Astrocyte (in vitro differentiated cells and primary cell): ENCODE data around the gene VAV2. TPM values are rescaled to one million over a fixed set of nuclear protein-coding genes. Genes with fewer than 3 reads are reported as not detected.

ENCODE experiments used
- DNase-seq: peaks from one replicate; pipeline ENCODE4 v3.0.0-alpha.2; 2010; ENCODE audit warnings: low read depth
- FAIRE-seq: peaks from 2 replicates; lab custom pipeline; 2011; peaks lifted over from hg19 to GRCh38; lab: Jason Lieb, UNC
- H2AFZ ChIP-seq: 2 replicates; pipeline ENCODE4 v1.6.0; 2012; ENCODE audit warnings: low read depth, low read length, inconsistent platforms
- H3K27ac ChIP-seq: 2 replicates; pipeline ENCODE4 v1.5.1; 2011; ENCODE audit warnings: low read depth, low read length, inconsistent platforms
- H3K27me3 ChIP-seq: 2 replicates; pipeline ENCODE4 v1.6.0; 2011; ENCODE audit warnings: low read length, inconsistent platforms; ENCODE audit not compliant: insufficient read depth
- H3K36me3 ChIP-seq: 2 replicates; pipeline ENCODE4 v1.5.1; 2011; ENCODE audit warnings: low read length, inconsistent platforms; ENCODE audit not compliant: insufficient read depth
- H3K4me1 ChIP-seq: 2 replicates; pipeline ENCODE4 v1.5.1; 2011; ENCODE audit warnings: low read length, inconsistent platforms; ENCODE audit not compliant: insufficient read depth
- H3K4me2 ChIP-seq: 2 replicates; pipeline ENCODE4 v1.6.0; 2012; ENCODE audit warnings: low read length, inconsistent platforms
- H3K4me3 ChIP-seq: 2 replicates; pipeline ENCODE4 v1.5.1; 2011; ENCODE audit warnings: low read depth, mild to moderate bottlenecking, low read length, inconsistent platforms; ENCODE audit not compliant: insufficient read depth
- H3K79me2 ChIP-seq: 2 replicates; pipeline ENCODE4 v1.6.0; 2012; ENCODE audit warnings: mild to moderate bottlenecking, low read length, inconsistent platforms; ENCODE audit not compliant: insufficient read depth
- H3K9ac ChIP-seq: 2 replicates; pipeline ENCODE4 v1.6.0; 2012; ENCODE audit warnings: mild to moderate bottlenecking, low read length, inconsistent platforms
- H3K9me3 ChIP-seq: 2 replicates; pipeline ENCODE4 v1.5.1; 2012; ENCODE audit warnings: low read depth, mild to moderate bottlenecking, low read length, inconsistent platforms; ENCODE audit not compliant: insufficient read depth
- H4K20me1 ChIP-seq: 2 replicates; pipeline ENCODE4 v1.6.0; 2012; ENCODE audit warnings: low read length, inconsistent platforms; ENCODE audit not compliant: insufficient read depth
- H3K27ac Mint-ChIP-seq: one replicate; pipeline ENCODE4 v1.8.0; 2021; ENCODE audit warnings: mild to moderate bottlenecking, mixed read lengths; ENCODE audit not compliant: unreplicated experiment
- H3K27me3 Mint-ChIP-seq: one replicate; pipeline ENCODE4 v1.8.0; 2021; ENCODE audit warnings: low read depth, mixed read lengths; ENCODE audit not compliant: unreplicated experiment
- H3K36me3 Mint-ChIP-seq: one replicate; pipeline ENCODE4 v1.8.0; 2021; ENCODE audit warnings: low read depth, mixed read lengths; ENCODE audit not compliant: unreplicated experiment
- H3K4me1 Mint-ChIP-seq: one replicate; pipeline ENCODE4 v1.8.0; 2021; ENCODE audit warnings: low read depth, mixed read lengths; ENCODE audit not compliant: unreplicated experiment
- H3K4me3 Mint-ChIP-seq: one replicate; pipeline ENCODE4 v1.8.0; 2021; ENCODE audit warnings: mild to moderate bottlenecking, moderate library complexity, mixed read lengths; ENCODE audit not compliant: unreplicated experiment
- H3K9me3 Mint-ChIP-seq: one replicate; pipeline ENCODE4 v1.8.0; 2021; ENCODE audit warnings: mild to moderate bottlenecking, mixed read lengths; ENCODE audit not compliant: unreplicated experiment
- EZH2 ChIP-seq: IDR thresholded peaks from 2 replicates; pipeline ENCODE4 v1.6.1; 2012; ENCODE audit warnings: mild to moderate bottlenecking, low read length, inconsistent platforms; ENCODE audit not compliant: insufficient read depth
- total RNA-seq: library from RNA; stranded (reverse); gene quantifications from 2 replicates; pipeline ENCODE4 v1.2.1, GENCODE V29; 2021
- TF ChIP-seq, protein P1 (sequence below): IDR thresholded peaks from 2 replicates; pipeline ENCODE4 v1.5.1; 2011; ENCODE audit warnings: low read depth, mild to moderate bottlenecking, inconsistent platforms, low read length, moderate library complexity; ENCODE audit not compliant: insufficient read depth

VAV2 gene
- total RNA-seq, 1 donor from 2014 or later, result 36.5 TPM

DNA sequence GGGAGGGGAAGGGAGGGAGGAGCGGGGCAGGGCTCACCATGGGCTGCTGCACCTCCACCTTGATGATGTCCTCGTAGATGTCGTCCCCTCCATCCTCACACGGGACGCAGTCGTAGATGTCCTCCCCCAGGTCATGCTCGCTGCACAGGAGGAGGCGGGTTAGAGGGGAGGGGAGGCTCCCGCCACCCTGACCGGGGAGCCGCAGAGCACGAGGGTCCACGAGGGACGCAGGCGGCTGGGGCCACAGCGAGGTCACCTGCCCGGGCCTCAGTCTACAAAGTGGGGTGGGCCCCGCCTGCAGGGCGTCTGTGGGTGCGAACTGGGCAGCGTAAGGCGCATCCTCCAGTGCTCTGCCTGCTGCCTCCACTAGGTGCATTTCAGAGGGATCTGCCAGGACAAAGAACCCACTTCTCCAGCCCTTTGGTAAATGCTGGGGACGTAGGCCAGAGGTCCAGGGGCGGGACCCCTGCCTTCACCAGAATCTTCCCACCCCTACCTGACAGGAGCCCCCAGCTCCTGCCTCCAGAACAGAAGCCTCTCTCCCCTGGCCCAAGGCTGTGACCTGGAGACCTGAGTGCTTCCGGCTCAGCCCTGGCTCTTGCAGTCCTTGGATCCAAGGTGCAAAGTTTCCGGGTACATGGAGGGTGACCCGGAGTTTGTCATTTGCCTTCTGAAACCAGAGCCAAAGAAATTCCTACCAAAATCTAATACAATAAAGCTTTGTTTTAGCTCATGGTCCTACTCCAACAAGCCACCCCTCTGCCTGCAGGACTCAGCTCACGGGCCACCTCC is 179.9 kb downstream of the VAV2 start:
- Histone ChIP-seq H3K36me3 (peaks cover 2% of the 10 kb centered on the region), H3K9ac (no peak overlapping the region), H4K20me1 (peaks cover 43% of the 10 kb centered on the region), H3K9me3 (no peaks in the 10 kb centered on the region), H3K27me3 (no peaks in the 10 kb centered on the region), H2AFZ (no peak overlapping the region), H3K4me3 (no peak overlapping the region), H3K4me2 (no peak overlapping the region), H3K27ac (no peak overlapping the region), H3K79me2 (no peaks in the 10 kb centered on the region), H3K4me1 (no peaks in the 10 kb centered on the region)
- Mint-ChIP-seq H3K4me1 (no peaks in the 10 kb centered on the region), H3K27ac (no peak overlapping the region), H3K4me3 (no peak overlapping the region), H3K27me3 (no peaks in the 10 kb centered on the region), H3K9me3 (no peaks in the 10 kb centered on the region), H3K36me3 (peaks cover 20% of the 10 kb centered on the region)
- FAIRE-seq (no peak), DNase-seq (no peak)
- TF ChIP-seq, protein P1, sequence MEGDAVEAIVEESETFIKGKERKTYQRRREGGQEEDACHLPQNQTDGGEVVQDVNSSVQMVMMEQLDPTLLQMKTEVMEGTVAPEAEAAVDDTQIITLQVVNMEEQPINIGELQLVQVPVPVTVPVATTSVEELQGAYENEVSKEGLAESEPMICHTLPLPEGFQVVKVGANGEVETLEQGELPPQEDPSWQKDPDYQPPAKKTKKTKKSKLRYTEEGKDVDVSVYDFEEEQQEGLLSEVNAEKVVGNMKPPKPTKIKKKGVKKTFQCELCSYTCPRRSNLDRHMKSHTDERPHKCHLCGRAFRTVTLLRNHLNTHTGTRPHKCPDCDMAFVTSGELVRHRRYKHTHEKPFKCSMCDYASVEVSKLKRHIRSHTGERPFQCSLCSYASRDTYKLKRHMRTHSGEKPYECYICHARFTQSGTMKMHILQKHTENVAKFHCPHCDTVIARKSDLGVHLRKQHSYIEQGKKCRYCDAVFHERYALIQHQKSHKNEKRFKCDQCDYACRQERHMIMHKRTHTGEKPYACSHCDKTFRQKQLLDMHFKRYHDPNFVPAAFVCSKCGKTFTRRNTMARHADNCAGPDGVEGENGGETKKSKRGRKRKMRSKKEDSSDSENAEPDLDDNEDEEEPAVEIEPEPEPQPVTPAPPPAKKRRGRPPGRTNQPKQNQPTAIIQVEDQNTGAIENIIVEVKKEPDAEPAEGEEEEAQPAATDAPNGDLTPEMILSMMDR, result no peak
- TF ChIP-seq EZH2, result no peak

DNA sequence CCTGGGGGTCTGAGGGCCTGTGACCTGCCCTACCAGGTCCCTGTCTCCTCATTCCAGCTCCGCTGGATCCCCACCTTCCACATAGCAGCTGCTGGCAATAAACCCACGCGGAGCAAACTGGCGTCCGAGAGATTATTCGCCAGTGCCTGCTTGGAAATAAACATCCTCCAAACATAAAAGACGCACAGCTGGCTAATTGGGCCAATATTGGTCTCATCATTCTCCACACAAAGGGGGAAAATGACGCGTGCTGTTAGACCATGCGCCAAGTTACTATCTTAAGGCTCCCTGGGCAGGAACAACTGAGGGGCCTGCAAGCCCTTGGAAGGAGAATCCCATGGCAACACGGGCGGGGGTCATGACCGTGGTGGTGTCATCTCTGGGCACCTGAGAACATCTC is 180.7 kb downstream of the VAV2 start:
- no peak overlapping the region for H3K4me3 ChIP-seq

More for the DNA sequence above, 180.7 kb downstream of the VAV2 start:
- FAIRE-seq, result no peak
- Histone ChIP-seq H3K36me3 (peaks cover 2% of the 10 kb centered on the region), H3K9me3 (no peaks in the 10 kb centered on the region), H3K4me2 (no peak overlapping the region), H2AFZ (no peak overlapping the region), H3K27me3 (no peaks in the 10 kb centered on the region), H3K27ac (no peak overlapping the region), H3K9ac (no peak overlapping the region), H3K4me1 (no peaks in the 10 kb centered on the region), H3K79me2 (no peaks in the 10 kb centered on the region), H4K20me1 (peaks cover 43% of the 10 kb centered on the region)
- Mint-ChIP-seq H3K27ac (no peak overlapping the region), H3K36me3 (peaks cover 18% of the 10 kb centered on the region), H3K27me3 (no peaks in the 10 kb centered on the region), H3K4me1 (no peaks in the 10 kb centered on the region), H3K4me3 (no peak overlapping the region), H3K9me3 (no peaks in the 10 kb centered on the region)
- TF ChIP-seq, protein P1, result no peak
- TF ChIP-seq EZH2, result no peak
- DNase-seq, result no peak
